GM13976 (cell line): ENCODE measurements around the gene MAS1.

Source experiments
- DNase-seq: peaks from one replicate; pipeline ENCODE4 v3.0.0; 2012; ENCODE audit warnings: low spot score
- CTCF ChIP-seq: IDR thresholded peaks from 2 replicates; pipeline ENCODE4 v1.5.1; 2012; ENCODE audit warnings: borderline replicate concordance, mild to moderate bottlenecking; ENCODE audit not compliant: insufficient read depth; ENCODE audit errors: extremely low read depth, missing control alignments, control extremely low read depth
- in situ Hi-C: fragments of 300-500 bp; cut with MboI; formaldehyde crosslinking; loops from one replicate; pipeline ENCODE4 v1.12.0; 2022; ENCODE audit warnings: low sequenced_read_pairs, mixed read lengths, inconsistent platforms; ENCODE audit not compliant: unreplicated experiment

Gene MAS1

GRCh38 chr6:159858259-159858658, 32.5 kb upstream of the MAS1 start:
- in situ Hi-C loops = loop anchor here (25.0 kb wide), 1 partner anchor 604 kb away; no protein-coding TSS in a partner anchor
- no peak for DNase-seq
- no peak for TF ChIP-seq CTCF

- in situ Hi-C loops = loop anchor here (25.0 kb wide), 1 partner anchor 602 kb away; no protein-coding TSS in a partner anchor
- TF ChIP-seq CTCF = no peak
- no peak for DNase-seq
These were observed 30.3 kb upstream of the MAS1 start for GRCh38 chr6:159860482-159860881.

GRCh38 chr6:159862103-159862502, 28.7 kb upstream of the MAS1 start:
- in situ Hi-C loops = loop anchor here (25.0 kb wide), 1 partner anchor 600 kb away; no protein-coding TSS in a partner anchor
- DNase-seq = no peak
- no peak for TF ChIP-seq CTCF

- in situ Hi-C loops = loop anchor here (25.0 kb wide), 1 partner anchor 599 kb away; no protein-coding TSS in a partner anchor
- peak; percentile 71 for DNase-seq
- TF ChIP-seq CTCF = peak; percentile 14
These were observed 27.4 kb upstream of the MAS1 start for GRCh38 chr6:159863341-159863740.

- in situ Hi-C loops = loop anchor here (25.0 kb wide), 1 partner anchor 597 kb away; no protein-coding TSS in a partner anchor
These were observed 25.4 kb upstream of the MAS1 start for GRCh38 chr6:159865226-159865920.

GRCh38 chr6:159866286-159867247, 24.2 kb upstream of the MAS1 start:
- no peak for TF ChIP-seq CTCF
- in situ Hi-C loops = loop anchor here (25.0 kb wide), 1 partner anchor 596 kb away; no protein-coding TSS in a partner anchor
- DNase-seq = no peak

More at GRCh38 chr6:159865226-159865920, 25.4 kb upstream of the MAS1 start:
- TF ChIP-seq CTCF = no peak
- DNase-seq = no peak
